H9 (cell line): ENCODE data around the gene WDR43. TPM values are rescaled to one million over a fixed set of nuclear protein-coding genes. Genes with fewer than 3 reads are reported as not detected.

Source experiments
- DNase-seq: peaks from one replicate; pipeline ENCODE4 v3.0.0-alpha.2; 2017
- H2AFZ ChIP-seq: one replicate; pipeline ENCODE4 v1.6.1; 2013; ENCODE audit warnings: mild to moderate bottlenecking, low read length, control low read depth, moderate library complexity
- H2AK5ac ChIP-seq: 2 replicates; pipeline ENCODE4 v1.6.1; 2013; ENCODE audit warnings: low read length, control low read depth, mixed read lengths; ENCODE audit not compliant: insufficient read length
- H2BK120ac ChIP-seq: one replicate; pipeline ENCODE4 v1.6.1; 2013; ENCODE audit warnings: low read depth, mild to moderate bottlenecking, low read length, control low read depth, inconsistent platforms; ENCODE audit not compliant: poor library complexity, severe bottlenecking
- H2BK12ac ChIP-seq: 2 replicates; pipeline ENCODE4 v1.6.1; 2013; ENCODE audit warnings: low read length, control low read depth, mixed read lengths, low read depth; ENCODE audit not compliant: insufficient read length
- H2BK15ac ChIP-seq: 2 replicates; pipeline ENCODE4 v1.6.1; 2013; ENCODE audit warnings: low read depth, low read length, control low read depth
- H2BK20ac ChIP-seq: one replicate; pipeline ENCODE4 v1.6.1; 2013; ENCODE audit warnings: low read depth, mild to moderate bottlenecking, low read length, control low read depth, inconsistent platforms; ENCODE audit not compliant: poor library complexity, severe bottlenecking
- H2BK5ac ChIP-seq: 2 replicates; pipeline ENCODE4 v1.6.1; 2013; ENCODE audit warnings: low read length, control low read depth, mixed read lengths; ENCODE audit not compliant: insufficient read length
- H3K14ac ChIP-seq: 2 replicates; pipeline ENCODE4 v1.6.1; 2013; ENCODE audit warnings: low read length, control low read depth; ENCODE audit not compliant: insufficient read depth
- H3K18ac ChIP-seq: 2 replicates; pipeline ENCODE4 v1.6.1; 2013; ENCODE audit warnings: low read depth, mild to moderate bottlenecking, mixed read lengths, low read length, control low read depth; ENCODE audit not compliant: insufficient read length
- H3K23ac ChIP-seq: 2 replicates; pipeline ENCODE4 v1.6.1; 2013; ENCODE audit warnings: low read length, control low read depth, mixed read lengths, low read depth; ENCODE audit not compliant: insufficient read length
- H3K23me2 ChIP-seq: 2 replicates; pipeline ENCODE4 v1.6.1; 2013; ENCODE audit warnings: low read depth, mild to moderate bottlenecking, mixed read lengths, low read length, control low read depth; ENCODE audit not compliant: insufficient read length, poor library complexity, severe bottlenecking
- H3K27ac ChIP-seq: 2 replicates; pipeline ENCODE4 v1.5.1; 2013; ENCODE audit warnings: low read length, control low read depth, mixed read lengths, low read depth; ENCODE audit not compliant: insufficient read length
- H3K27me3 ChIP-seq: 2 replicates; pipeline ENCODE4 v1.6.1; 2013; ENCODE audit warnings: low read length, control low read depth, inconsistent platforms; ENCODE audit not compliant: insufficient read depth
- H3K4ac ChIP-seq: 2 replicates; pipeline ENCODE4 v1.6.1; 2013; ENCODE audit warnings: low read depth, mild to moderate bottlenecking, control low read depth, inconsistent platforms, low read length, moderate library complexity
- H3K4me1 ChIP-seq: 2 replicates; pipeline ENCODE4 v1.6.1; 2013; ENCODE audit warnings: low read length, control low read depth, inconsistent platforms; ENCODE audit not compliant: insufficient read depth
- H3K4me2 ChIP-seq: 2 replicates; pipeline ENCODE4 v1.6.1; 2013; ENCODE audit warnings: low read length, control low read depth, mixed read lengths; ENCODE audit not compliant: insufficient read length, insufficient read depth
- H3K56ac ChIP-seq: 2 replicates; pipeline ENCODE4 v1.6.1; 2013; ENCODE audit warnings: low read depth, mild to moderate bottlenecking, mixed read lengths, low read length, control low read depth; ENCODE audit not compliant: insufficient read length
- H3K79me1 ChIP-seq: 2 replicates; pipeline ENCODE4 v1.6.1; 2013; ENCODE audit warnings: low read depth, mild to moderate bottlenecking, moderate library complexity, low read length, control low read depth, inconsistent platforms; ENCODE audit not compliant: insufficient read depth, poor library complexity, severe bottlenecking
- H3K79me2 ChIP-seq: 2 replicates; pipeline ENCODE4 v1.6.1; 2013; ENCODE audit warnings: low read length, control low read depth, inconsistent platforms; ENCODE audit not compliant: insufficient read depth
- H3K9ac ChIP-seq: 2 replicates; pipeline ENCODE4 v1.6.1; 2013; ENCODE audit warnings: low read length, control low read depth, mixed read lengths; ENCODE audit not compliant: insufficient read length; ENCODE audit errors: extremely low read depth
- H3K9me3 ChIP-seq: one replicate; pipeline ENCODE4 v1.6.1; 2013; ENCODE audit warnings: low read depth, low read length, inconsistent platforms; ENCODE audit not compliant: control insufficient read depth
- H3T11ph ChIP-seq: one replicate; pipeline ENCODE4 v1.6.1; 2013; ENCODE audit warnings: mild to moderate bottlenecking, low read length, control low read depth, inconsistent platforms
- H4K20me1 ChIP-seq: one replicate; pipeline ENCODE4 v1.6.1; 2013; ENCODE audit not compliant: control insufficient read depth, insufficient read length, insufficient read depth
- H4K5ac ChIP-seq: 2 replicates; pipeline ENCODE4 v1.6.1; 2013; ENCODE audit warnings: low read depth, mild to moderate bottlenecking, mixed read lengths, low read length, control low read depth; ENCODE audit not compliant: insufficient read length
- H4K8ac ChIP-seq: replicated peaks from 2 replicates; pipeline ENCODE4 v1.6.1; 2013; ENCODE audit warnings: low read length, control low read depth, mixed read lengths, low read depth; ENCODE audit not compliant: insufficient read length
- H4K91ac ChIP-seq: 2 replicates; pipeline ENCODE4 v1.6.1; 2013; ENCODE audit warnings: low read depth, mild to moderate bottlenecking, moderate library complexity, mixed read lengths, low read length, control low read depth; ENCODE audit not compliant: insufficient read length
- H3K27ac Mint-ChIP-seq, 3 experiments: 2 replicates in 2 of 3; 3 replicates in 1 of 3; pipeline ENCODE4 v1.8.0; 2020 to 2021; ENCODE audit warnings: mixed read lengths in 3 of 3, mild to moderate bottlenecking in 1 of 3, moderate library complexity in 1 of 3
- H3K27me3 Mint-ChIP-seq: 2 replicates; pipeline ENCODE4 v1.8.0; 2021; ENCODE audit warnings: low read depth, mild to moderate bottlenecking, moderate library complexity, mixed read lengths
- H3K36me3 Mint-ChIP-seq, 3 experiments: 2 replicates in 2 of 3; 3 replicates in 1 of 3; pipeline ENCODE4 v1.8.0; 2020 to 2021; ENCODE audit warnings: low read depth in 3 of 3, mixed read lengths in 3 of 3; ENCODE audit not compliant: insufficient read depth in 1 of 3
- H3K4me1 Mint-ChIP-seq, 2 experiments: 2 replicates each; pipeline ENCODE4 v1.8.0; 2020; ENCODE audit warnings: mixed read lengths in 2 of 2
- H3K4me3 Mint-ChIP-seq, 2 experiments: 2 replicates in 1 of 2; 3 replicates in 1 of 2; pipeline ENCODE4 v1.8.0; 2020 to 2021; ENCODE audit warnings: mild to moderate bottlenecking in 2 of 2, mixed read lengths in 2 of 2, moderate library complexity in 1 of 2
- H3K9me3 Mint-ChIP-seq, 2 experiments: 2 replicates in 1 of 2; 3 replicates in 1 of 2; pipeline ENCODE4 v1.8.0; 2020; ENCODE audit warnings: mild to moderate bottlenecking in 2 of 2, mixed read lengths in 2 of 2, moderate library complexity in 1 of 2
- CTCF ChIP-seq: fragments of 200-600 bp; sonication (generic); conservative IDR thresholded peaks from 3 replicates; pipeline ENCODE4 v1.8.0; 2021; ENCODE audit warnings: antibody characterized with exemption, mild to moderate bottlenecking
- WGBS: extraction: QIAGEN DNeasy Blood & Tissue Kit; methylation state at CpG from one replicate; pipeline ENCODE4 v1.1.7; 2013; ENCODE audit warnings: missing lambda C conversion rate, low lambda C conversion rate, mixed read lengths; ENCODE audit not compliant: insufficient read length; ENCODE audit errors: extremely low coverage; 5-methylcytosine and 5-hydroxymethylcytosine counted together
- total RNA-seq: library from RNA; stranded (reverse); gene quantifications from 2 replicates; pipeline ENCODE4 v1.2.1, GENCODE V29; 2021

Gene WDR43
- total RNA-seq, 1 experiment from 2014 or later = 186 TPM

- no peak for TF ChIP-seq CTCF
- H2BK20ac ChIP-seq = no peak overlapping the region
- Mint-ChIP-seq H3K4me3 (no peak overlapping the region), H3K27ac (no peak overlapping the region), H3K4me1 (peaks cover 4 to 5% of the 10 kb centered on the region in 2 experiments; a peak in 3 of 4 replicates), H3K27me3 (no peaks in the 10 kb centered on the region; the same call in 1 of the 2 replicates), H3K9me3 (no peaks in the 10 kb centered on the region), H3K36me3 (no peaks in the 10 kb centered on the region)
- H3K79me2 ChIP-seq = no peaks in the 10 kb centered on the region
- no peaks in the 10 kb centered on the region for H3K4me1 ChIP-seq
- H4K20me1 ChIP-seq = no peaks in the 10 kb centered on the region
- no peak overlapping the region for H3K9ac ChIP-seq
- no peaks in the 10 kb centered on the region for H3K79me1 ChIP-seq
- no peak overlapping the region for H2AFZ ChIP-seq
- H3K14ac ChIP-seq = no peak overlapping the region; the same call in 1 of the 2 replicates
- H3K27me3 ChIP-seq = no peaks in the 10 kb centered on the region
- H3K9me3 ChIP-seq = no peaks in the 10 kb centered on the region
- H2BK12ac ChIP-seq = no peak overlapping the region
- no peak overlapping the region for H2BK120ac ChIP-seq
- H3K18ac ChIP-seq = no peak overlapping the region
- no peaks in the 10 kb centered on the region for H3K23me2 ChIP-seq
- H4K91ac ChIP-seq = no peak overlapping the region
- H3K23ac ChIP-seq = no peak overlapping the region
- H3K4ac ChIP-seq = no peak overlapping the region
- no peak overlapping the region for H2BK15ac ChIP-seq
- no peak overlapping the region for H2AK5ac ChIP-seq
- no peak overlapping the region for H3K27ac ChIP-seq
- H2BK5ac ChIP-seq = no peak overlapping the region
- DNase-seq = no peak
- no peak overlapping the region for H4K8ac ChIP-seq
- WGBS = no CpG with 5 or more reads among the region's 13 CpGs
- H4K5ac ChIP-seq = no peak overlapping the region
- H3T11ph ChIP-seq = no peak overlapping the region
- H3K4me2 ChIP-seq = no peak overlapping the region
- H3K56ac ChIP-seq = no peak overlapping the region
Measured at GRCh38 chr2:28979576-28980366, 85.3 kb downstream of the WDR43 start.
